NCI-H2171 (cell line): ENCODE results near the gene DUSP1.

Experiments
- DNase-seq: peaks from one replicate; lab custom pipeline; 2025; lab: John Stamatoyannopoulos, UW

The DUSP1 gene

DNA sequence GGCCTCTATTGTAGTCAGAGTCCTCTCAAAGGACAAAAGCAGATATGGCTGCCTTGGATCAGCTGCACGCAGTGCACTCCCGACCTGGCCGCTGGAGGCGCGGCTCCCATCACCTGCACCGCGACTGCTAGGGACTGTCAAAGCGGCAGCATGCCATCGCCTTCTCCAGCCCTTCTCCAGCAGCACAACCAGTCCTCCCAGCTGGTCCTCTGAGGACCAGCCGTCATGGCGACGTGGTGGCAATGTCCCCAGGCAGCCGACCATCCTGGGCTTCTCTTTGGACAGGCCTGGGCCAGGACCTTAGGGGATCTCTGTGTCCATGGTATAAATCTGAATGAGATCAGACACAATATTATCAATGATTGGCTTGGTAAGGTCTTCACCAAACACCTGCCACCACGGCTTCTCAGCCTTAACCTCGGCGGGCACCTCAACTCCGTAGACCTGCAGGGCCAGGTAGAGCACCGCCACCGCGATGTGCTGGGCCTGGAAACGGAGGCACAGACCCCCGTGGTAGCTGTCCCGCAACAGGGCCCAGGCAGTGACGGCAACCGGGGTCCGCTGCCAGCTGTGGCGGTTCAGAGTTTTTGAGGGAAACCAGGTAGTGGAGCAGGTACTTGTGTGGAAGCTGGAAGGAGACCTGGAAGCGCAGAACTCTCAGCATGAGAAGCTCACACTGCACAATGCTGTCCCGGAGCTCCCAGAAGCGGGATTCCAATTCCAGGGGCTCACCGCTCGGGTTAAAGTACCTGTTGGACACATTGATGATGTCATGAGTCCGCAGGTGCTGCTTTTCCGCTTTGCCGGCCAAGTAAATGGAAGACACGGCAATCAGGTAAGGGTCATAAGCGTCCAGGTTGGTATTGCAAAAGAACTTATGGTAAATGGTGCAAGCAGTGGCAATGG lies 8.5 kb downstream of the DUSP1 start:
- no peak for DNase-seq

- DNase-seq, result no peak
These were observed 10.0 kb downstream of the DUSP1 start for GRCh38 chr5:172760959-172761358.

DNA sequence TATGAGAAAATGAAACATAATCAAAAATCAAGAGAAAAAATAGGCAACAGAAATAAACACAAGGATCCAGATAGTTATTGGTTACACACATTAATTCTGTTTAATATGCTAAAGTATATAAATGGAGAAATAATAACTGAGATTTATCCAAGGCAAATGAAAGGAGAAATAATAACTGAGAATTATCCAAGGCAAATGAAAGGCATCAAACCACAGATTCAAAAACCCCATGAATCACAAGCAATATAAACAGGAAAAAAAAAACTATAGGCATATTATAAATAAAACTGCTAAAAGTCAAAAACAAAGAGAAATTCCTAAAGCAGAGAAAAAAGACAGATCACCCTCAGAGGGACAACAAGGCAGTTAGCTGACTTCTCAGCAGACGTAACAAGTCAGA lies 10.9 kb downstream of the DUSP1 start:
- no peak for DNase-seq

- DNase-seq, result no peak
These were observed 12.2 kb downstream of the DUSP1 start for GRCh38 chr5:172758834-172759149.

- DNase-seq, result no peak
These were observed 12.7 kb downstream of the DUSP1 start for GRCh38 chr5:172758077-172758833.

GRCh38 chr5:172757394-172758010 lies 13.5 kb downstream of the DUSP1 start:
- no peak for DNase-seq

GRCh38 chr5:172756764-172757393 lies 14.1 kb downstream of the DUSP1 start:
- no peak for DNase-seq

GRCh38 chr5:172754596-172755356 lies 16.2 kb downstream of the DUSP1 start:
- DNase-seq, result no peak

DNA sequence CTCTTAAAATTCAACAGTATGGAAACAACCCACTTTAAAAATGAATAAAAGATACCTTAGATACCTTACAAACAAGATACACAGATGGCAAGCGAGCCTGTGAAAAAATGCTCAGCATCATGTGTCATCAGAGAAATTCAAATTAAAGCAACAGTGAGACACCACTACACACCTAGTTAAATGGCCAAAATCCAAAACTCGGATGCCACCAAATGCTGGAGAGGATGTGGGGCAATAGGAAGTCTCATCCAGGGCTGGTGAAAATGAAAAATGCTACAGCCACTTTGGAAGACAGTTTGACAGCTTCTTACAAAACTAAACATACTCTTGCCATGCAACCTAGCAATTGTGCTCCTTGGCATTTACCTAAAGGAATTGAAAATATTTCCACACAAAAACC lies 17.9 kb downstream of the DUSP1 start:
- DNase-seq, result no peak

DNA sequence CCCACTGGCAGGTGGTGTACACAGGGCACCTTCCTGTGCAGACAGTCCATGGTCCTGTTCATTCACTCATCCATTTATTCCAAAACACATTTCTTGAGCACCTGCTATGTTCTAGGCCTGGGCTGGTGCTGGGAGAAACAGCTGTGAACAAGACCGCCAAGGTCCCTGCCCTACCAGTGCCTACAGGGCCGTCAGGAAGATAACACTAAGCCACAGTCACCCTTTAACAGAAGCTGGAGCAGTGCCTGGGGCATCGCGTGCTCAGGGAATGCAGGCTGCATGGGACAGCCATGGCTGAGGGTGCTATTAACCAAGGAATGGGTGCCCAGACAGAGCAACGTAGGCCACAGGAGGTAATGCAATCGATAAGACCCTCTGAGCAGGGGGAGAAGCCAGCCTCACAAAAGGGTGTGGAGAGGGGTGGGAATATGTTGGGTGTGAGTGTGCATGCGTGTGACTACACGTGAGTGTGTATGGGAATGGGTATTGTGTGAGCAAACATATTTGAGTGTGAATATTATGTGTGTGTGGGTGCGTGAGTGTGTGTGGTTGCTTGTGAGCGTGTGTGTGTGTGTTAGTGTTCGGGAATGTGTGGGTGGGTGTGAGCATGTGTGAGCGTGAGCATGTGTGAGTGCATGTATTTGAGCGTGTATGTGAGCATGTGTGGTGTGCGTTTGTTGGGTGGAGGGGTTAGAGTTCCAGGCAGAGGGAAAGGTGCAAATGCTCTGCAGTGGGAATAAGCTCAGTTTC lies 19.1 kb downstream of the DUSP1 start:
- no peak for DNase-seq

GRCh38 chr5:172749881-172750633 lies 20.9 kb downstream of the DUSP1 start:
- DNase-seq, result no peak

DNA sequence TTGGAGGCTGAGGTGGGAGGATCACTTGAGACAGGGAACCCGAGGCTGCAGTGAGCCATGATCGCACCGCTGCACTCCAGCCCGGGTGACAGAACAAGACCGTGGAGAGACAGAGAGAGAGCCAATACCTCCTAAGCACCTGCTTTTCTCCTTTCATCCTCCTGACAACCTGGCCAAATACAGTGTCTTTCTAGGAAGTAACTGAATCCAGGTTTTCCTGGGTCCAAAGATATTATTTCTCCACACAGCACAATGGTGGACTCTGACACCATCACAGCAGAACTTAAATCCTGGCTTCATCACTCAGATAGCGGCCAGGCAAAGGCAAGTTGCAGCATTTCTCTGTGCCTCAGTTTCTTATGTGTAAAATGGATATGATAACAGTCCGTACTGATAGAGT lies 21.9 kb downstream of the DUSP1 start:
- DNase-seq, result no peak

DNA sequence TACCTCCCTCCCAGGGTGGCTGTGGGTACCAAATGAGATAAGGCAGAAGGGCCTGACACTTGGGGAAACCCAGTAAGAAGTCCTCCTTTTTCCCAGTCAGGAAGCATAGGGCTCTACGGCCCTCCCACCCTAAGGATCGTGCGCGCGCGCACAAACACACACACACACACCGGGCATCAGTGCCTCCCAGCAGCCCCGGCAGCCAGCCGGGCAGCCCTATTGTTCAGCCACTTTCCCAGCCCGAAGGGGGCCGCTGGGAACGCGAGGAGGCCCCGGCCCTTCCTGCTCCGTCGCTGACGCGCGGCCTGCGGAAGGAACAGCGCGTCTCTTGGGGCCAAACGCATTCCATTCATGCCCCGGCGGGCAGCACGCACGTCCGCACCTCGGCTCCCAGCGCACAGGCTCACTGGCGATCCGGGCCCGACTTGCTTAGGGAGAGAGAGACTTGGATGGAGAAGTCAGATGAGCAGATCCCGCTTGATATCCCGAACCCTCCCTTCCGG lies 22.6 kb downstream of the DUSP1 start:
- DNase-seq, result no peak

DNA sequence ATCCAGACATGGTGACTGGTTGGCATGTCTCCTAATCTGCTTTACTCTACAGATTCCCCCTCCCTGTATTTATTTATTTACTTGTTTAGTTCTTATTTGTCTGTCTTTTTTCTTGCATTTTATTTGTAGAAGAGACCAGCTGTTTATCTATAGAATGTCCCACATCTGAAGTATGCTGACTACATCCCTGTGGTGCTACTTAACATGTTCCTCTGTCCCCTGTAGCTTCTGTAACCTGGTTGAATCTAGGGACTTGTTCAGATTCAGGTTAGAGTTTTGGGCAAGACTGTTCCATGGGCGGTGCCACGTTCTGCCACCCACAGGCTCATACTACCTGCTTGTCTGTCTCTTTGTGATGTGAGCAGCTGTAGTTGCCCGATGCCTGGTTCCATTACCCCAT lies 23.5 kb downstream of the DUSP1 start:
- no peak for DNase-seq

- no peak for DNase-seq
These were observed 24.3 kb downstream of the DUSP1 start for GRCh38 chr5:172746725-172747124.

DNA sequence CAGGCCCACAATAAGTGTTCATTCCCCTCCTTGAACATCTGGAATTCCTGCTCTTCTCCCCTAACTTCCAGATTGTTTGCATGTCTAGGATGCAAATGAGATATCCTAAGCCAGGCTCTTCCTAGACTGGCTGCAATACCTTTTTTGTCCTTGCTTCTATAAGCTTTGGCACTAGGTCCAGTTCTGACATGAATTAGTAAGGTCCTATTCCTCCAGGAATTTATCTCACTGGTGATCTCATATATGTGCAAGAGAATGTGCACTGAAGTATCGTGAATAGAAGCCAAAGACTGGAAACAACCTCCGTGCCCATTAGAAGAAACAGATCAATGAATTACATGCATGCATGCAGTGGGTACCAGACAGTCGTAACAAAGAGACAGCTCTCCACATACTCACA lies 25.2 kb downstream of the DUSP1 start:
- no peak for DNase-seq

DNA sequence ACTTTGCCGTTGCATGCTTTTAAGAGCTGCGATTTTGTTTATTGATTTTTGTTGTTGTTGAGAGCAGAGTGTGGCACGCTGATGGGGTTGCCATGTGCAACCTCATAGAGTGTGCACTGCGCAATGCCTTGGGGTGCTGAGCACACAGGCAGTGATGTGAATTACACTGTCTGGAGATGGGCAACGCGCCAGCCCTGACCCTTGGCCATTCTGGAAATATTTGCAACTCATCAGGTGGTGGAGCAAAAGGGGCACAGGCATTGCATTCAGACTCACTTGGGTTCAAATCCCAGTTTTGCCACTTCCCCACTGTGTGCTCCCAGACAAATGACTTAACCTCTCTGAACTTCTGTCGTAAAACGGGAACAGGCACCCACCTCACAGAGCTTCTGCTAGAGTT lies 25.6 kb downstream of the DUSP1 start:
- no peak for DNase-seq

- DNase-seq, result no peak
These were observed 26.6 kb downstream of the DUSP1 start for GRCh38 chr5:172744123-172745104.
